Panc1 (cell line): ENCODE results near the gene ATRN. TPM values are rescaled to one million over a fixed set of nuclear protein-coding genes. Genes with fewer than 3 reads are reported as not detected.

Source experiments
- ATAC-seq: fragments of 200-7000 bp; cut with Tn5 transposase; 2 replicates; pipeline ENCODE4 v1.9.1; 2020; ENCODE audit warnings: mild to moderate bottlenecking, moderate library complexity
- BruUV-seq: library from RNA; stranded (reverse); fragments of 400-500 nt; replicated peaks from 2 replicates; lab custom pipeline; 2021; lab: Mats Ljungman, UMichigan
- CTCF ChIA-PET: fragments of 300-600 bp; sonication (Branson Sonifier 250); formaldehyde crosslinking; loops from one replicate; lab custom pipeline; 2022; ENCODE audit warnings: antibody characterized with exemption; lab: Charles Lee
- POLR2A ChIA-PET: fragments of 300-600 bp; sonication (Branson Sonifier 250); formaldehyde crosslinking; loops from one replicate; lab custom pipeline; 2022; ENCODE audit warnings: antibody characterized with exemption; lab: Charles Lee
- DNase-seq: peaks from one replicate; pipeline ENCODE4 v3.0.0-alpha.2; 2010; ENCODE audit warnings: low read depth, low spot score
- H3K27ac ChIP-seq: 2 replicates; pipeline ENCODE4 v1.5.1; 2011; ENCODE audit warnings: mild to moderate bottlenecking, low read length, inconsistent platforms
- H3K27me3 ChIP-seq: fragments of 200-500 bp; sonication (Bioruptor generic); 2 replicates; pipeline ENCODE4 v1.6.0; 2014; ENCODE audit warnings: low read length, inconsistent platforms; ENCODE audit not compliant: control insufficient read depth, insufficient read depth
- H3K36me3 ChIP-seq: fragments of 200-500 bp; sonication (Bioruptor generic); 2 replicates; pipeline ENCODE4 v1.5.1; 2014; ENCODE audit warnings: inconsistent platforms, mild to moderate bottlenecking, low read length, moderate library complexity; ENCODE audit not compliant: control insufficient read depth, insufficient read depth
- H3K4me1 ChIP-seq: 2 replicates; pipeline ENCODE4 v1.5.1; 2011; ENCODE audit warnings: inconsistent platforms, mild to moderate bottlenecking, low read length, moderate library complexity; ENCODE audit not compliant: control insufficient read depth, insufficient read depth
- H3K4me3 ChIP-seq, 2 experiments: 2 replicates each; pipeline ENCODE4 v1.5.1; 2011 to 2012; ENCODE audit warnings: low read depth in 2 of 2, low read length in 2 of 2, mild to moderate bottlenecking in 2 of 2, inconsistent platforms in 1 of 2, moderate library complexity in 1 of 2
- H3K9me3 ChIP-seq: fragments of 200-500 bp; sonication (Bioruptor generic); 2 replicates; pipeline ENCODE4 v1.5.1; 2014; ENCODE audit warnings: low read depth, mild to moderate bottlenecking, inconsistent platforms, low read length, moderate library complexity; ENCODE audit not compliant: control insufficient read depth, insufficient read depth
- CTCF ChIP-seq: fragments of 450-650 bp; IDR thresholded peaks from 2 replicates; pipeline ENCODE4 v1.5.1; 2017; ENCODE audit warnings: mild to moderate bottlenecking
- POLR2AphosphoS5 ChIP-seq: IDR thresholded peaks from 2 replicates; pipeline ENCODE4 v1.6.1; 2012; ENCODE audit warnings: mild to moderate bottlenecking, low read depth, low read length, moderate library complexity
- SIN3A ChIP-seq: IDR thresholded peaks from 2 replicates; pipeline ENCODE4 v1.6.1; 2012; ENCODE audit warnings: low read depth, mild to moderate bottlenecking, low read length, moderate library complexity, borderline replicate concordance; ENCODE audit not compliant: insufficient read depth
- TCF7L2 ChIP-seq: IDR thresholded peaks from 2 replicates; pipeline ENCODE4 v1.6.1; 2011; ENCODE audit warnings: mild to moderate bottlenecking, low read depth, low read length, inconsistent platforms
- in situ Hi-C: cut with HindIII; loops from 2 replicates; pipeline ENCODE4 v1.10.0; 2016; ENCODE audit warnings: low sequenced_read_pairs, low pct_unique_long_range_greater_than_20kb
- intact Hi-C: fragments of 100-400 bp; cut with micrococcal nuclease; formaldehyde crosslinking; loops from one replicate; pipeline ENCODE4 v1.10.0; 2022; ENCODE audit not compliant: unreplicated experiment
- total RNA-seq: library from RNA; stranded (reverse); gene quantifications from one replicate; pipeline ENCODE4 v1.2.1, GENCODE V29; 2021; ENCODE audit not compliant: unreplicated experiment
- TF ChIP-seq, protein P1 (sequence below), 2 experiments: IDR thresholded peaks; 2 replicates each; pipeline ENCODE4 v1.6.1; 2011 to 2012; ENCODE audit warnings: low read depth in 2 of 2, control low read depth in 1 of 2, low read length in 1 of 2, mild to moderate bottlenecking in 1 of 2, moderate library complexity in 1 of 2; ENCODE audit not compliant: insufficient read depth in 1 of 2

The ATRN gene
- total RNA-seq, 1 experiment from 2014 or later, result 33.8 TPM

DNA sequence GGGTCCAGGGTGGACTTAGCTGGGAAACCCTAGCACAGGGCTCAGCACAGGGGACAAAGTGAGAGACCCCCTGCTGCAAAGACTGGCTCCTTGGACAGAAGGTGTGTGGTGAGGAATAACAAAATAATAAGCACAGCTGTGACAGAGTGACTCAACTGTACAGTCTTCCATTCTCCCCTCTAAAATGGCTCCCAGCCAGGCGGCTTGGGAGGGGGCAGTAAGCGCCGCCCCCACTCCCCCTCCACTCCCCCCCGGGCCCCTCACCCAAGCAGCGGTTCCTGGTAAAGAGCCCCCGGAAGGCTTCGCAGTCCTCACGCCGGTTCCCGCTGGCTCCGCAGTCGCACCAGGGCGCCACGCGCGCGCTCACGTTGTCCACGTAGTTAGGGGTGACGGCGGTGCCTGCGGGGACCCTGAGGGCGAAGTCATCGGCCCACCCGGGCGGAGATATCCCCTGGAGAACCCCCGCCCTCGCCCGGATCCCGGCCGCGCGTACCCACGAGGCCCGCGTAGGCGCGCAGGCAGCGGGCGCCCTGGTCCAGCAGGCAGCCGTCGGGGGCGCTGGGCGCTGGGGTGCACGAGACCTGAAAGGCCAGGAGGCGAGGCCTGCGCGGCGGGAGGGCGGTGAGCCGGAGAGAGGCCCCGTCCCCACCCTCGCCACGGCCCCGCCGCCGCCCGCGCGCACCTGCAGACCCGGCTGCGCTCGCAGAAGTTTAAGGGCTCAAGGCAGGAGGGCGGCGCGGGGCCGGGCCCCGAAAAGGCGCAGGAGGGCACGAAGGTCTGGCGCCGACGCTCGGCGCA is 189.6 kb downstream of the ATRN start:
- TF ChIP-seq, protein P1, sequence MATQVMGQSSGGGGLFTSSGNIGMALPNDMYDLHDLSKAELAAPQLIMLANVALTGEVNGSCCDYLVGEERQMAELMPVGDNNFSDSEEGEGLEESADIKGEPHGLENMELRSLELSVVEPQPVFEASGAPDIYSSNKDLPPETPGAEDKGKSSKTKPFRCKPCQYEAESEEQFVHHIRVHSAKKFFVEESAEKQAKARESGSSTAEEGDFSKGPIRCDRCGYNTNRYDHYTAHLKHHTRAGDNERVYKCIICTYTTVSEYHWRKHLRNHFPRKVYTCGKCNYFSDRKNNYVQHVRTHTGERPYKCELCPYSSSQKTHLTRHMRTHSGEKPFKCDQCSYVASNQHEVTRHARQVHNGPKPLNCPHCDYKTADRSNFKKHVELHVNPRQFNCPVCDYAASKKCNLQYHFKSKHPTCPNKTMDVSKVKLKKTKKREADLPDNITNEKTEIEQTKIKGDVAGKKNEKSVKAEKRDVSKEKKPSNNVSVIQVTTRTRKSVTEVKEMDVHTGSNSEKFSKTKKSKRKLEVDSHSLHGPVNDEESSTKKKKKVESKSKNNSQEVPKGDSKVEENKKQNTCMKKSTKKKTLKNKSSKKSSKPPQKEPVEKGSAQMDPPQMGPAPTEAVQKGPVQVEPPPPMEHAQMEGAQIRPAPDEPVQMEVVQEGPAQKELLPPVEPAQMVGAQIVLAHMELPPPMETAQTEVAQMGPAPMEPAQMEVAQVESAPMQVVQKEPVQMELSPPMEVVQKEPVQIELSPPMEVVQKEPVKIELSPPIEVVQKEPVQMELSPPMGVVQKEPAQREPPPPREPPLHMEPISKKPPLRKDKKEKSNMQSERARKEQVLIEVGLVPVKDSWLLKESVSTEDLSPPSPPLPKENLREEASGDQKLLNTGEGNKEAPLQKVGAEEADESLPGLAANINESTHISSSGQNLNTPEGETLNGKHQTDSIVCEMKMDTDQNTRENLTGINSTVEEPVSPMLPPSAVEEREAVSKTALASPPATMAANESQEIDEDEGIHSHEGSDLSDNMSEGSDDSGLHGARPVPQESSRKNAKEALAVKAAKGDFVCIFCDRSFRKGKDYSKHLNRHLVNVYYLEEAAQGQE (IDR thresholded peaks at IDR 0.05; ENCODE audit: insufficient read depth in 1 of 2, low read depth in 2 of 2, low read length in 1 of 2), result no peak
- intact Hi-C loops, result no loop called here
- H3K4me3 ChIP-seq, result no peak overlapping the region; a peak in 1 of 4 replicates
- H3K36me3 ChIP-seq, result no peaks in the 10 kb centered on the region
- in situ Hi-C loops, result no loop called here
- H3K27ac ChIP-seq, result no peak overlapping the region
- ChIA-PET CTCF (no interaction called here), POLR2A (no interaction called here)
- ATAC-seq, result no peak
- peaks cover 8% of the 10 kb centered on the region; the same call in 1 of the 2 replicates for H3K27me3 ChIP-seq
- H3K4me1 ChIP-seq, result 0 out of 2 replicates have a peak, but pooled peaks cover 3% of the 10 kb centered on the region
- no peaks in the 10 kb centered on the region for H3K9me3 ChIP-seq
- no peak for DNase-seq
- BruUV-seq, result no TSS peak

- H3K4me1 ChIP-seq, result 0 out of 2 replicates have a peak, but pooled peaks cover 3% of the 10 kb centered on the region
- no peaks in the 10 kb centered on the region for H3K36me3 ChIP-seq
- DNase-seq, result no peak
- ChIA-PET POLR2A (no interaction called here), CTCF (no interaction called here)
- in situ Hi-C loops, result no loop called here
- H3K27me3 ChIP-seq, result peaks cover 8% of the 10 kb centered on the region; the same call in 1 of the 2 replicates
- no peaks in the 10 kb centered on the region for H3K9me3 ChIP-seq
- H3K4me3 ChIP-seq, result no peak overlapping the region; a peak in 1 of 4 replicates
- TF ChIP-seq TCF7L2 (no peak), POLR2AphosphoS5 (no peak), SIN3A (no peak), CTCF (no peak)
- TF ChIP-seq, protein P1 (IDR thresholded peaks at IDR 0.05; ENCODE audit: insufficient read depth in 1 of 2, low read depth in 2 of 2, low read length in 1 of 2), result no peak
- H3K27ac ChIP-seq, result no peak overlapping the region
- BruUV-seq, result no TSS peak
- peak; percentile 31; the same call in 1 of the 2 replicates for ATAC-seq
- intact Hi-C loops, result no loop called here
Measured at GRCh38 chr20:3661060-3661813, 190.4 kb downstream of the ATRN start.
